ENCODE measurements around the gene CD109.

CD109 gene

DNA sequence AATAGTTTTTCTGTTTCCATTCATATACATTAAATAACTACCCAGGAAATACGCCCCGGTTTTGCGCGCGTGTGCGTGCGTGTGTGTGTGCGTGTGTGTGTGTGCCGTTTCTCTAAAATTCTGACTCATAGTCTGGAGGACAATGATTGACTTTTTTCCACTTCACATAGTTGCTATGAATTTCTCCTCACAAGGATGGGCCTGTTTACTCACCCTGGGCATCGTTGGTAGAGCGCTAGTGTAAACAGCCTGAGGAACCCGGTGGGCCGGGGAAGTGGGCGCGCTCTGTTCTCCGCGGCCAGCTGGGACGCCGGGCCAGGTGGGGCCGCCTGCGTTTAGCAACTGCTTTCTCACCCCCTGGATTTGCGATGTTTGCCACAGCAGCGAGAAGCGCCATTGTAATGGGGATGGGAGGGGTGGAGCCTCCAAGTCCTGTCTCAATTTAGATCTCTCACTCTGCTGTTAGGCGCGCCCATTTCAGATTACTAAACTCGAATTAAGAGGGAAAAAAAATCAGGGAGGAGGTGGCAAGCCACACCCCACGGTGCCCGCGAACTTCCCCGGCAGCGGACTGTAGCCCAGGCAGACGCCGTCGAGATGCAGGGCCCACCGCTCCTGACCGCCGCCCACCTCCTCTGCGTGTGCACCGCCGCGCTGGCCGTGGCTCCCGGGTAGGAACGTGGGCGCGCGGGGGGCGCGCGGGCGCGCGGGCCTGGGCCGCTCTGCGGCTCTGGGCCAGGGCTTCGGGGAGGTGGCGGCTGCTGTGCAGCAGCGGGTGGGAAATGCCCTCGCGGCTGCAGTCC, at the start of gene CD109:
TSS of gene CD109 (plus strand) at position 585 of the 803 bp plus-strand sequence. CDS start at position 598, 13 bp downstream.
- TF ChIP-seq CTCF (IDR thresholded peaks at IDR 0.05; ENCODE audit: extremely low read depth, insufficient read depth, missing control alignments), result no peak
- in situ Hi-C loops (cut with MboI; ENCODE audit: low pct_unique_long_range_greater_than_20kb, low sequenced_read_pairs, unreplicated experiment), result no loop called here
- peak; percentile 46 for DNase-seq (ENCODE audit: low spot score)

DNA sequence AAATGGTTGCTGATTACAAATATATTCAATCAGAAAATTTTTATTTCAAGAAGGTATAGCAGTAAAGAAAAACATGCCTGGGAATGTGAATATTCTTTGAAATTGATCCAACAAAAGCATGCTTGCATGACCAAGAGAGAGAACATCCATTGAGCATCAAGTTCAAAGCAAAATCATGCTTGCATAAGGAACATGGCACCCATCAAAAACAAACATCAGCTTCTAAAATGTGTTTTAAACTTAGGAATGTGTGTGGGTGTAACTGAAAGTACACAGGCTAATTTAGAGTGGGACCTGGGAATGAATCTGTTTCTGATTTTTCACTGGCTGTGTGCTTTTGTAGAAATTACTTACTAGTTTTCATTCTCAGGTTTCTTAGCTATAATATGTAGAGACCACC, 47.8 kb upstream of the CD109 start:
- no peak for TF ChIP-seq CTCF (IDR thresholded peaks at IDR 0.05; ENCODE audit: extremely low read depth, insufficient read depth, missing control alignments)
- no peak for DNase-seq (ENCODE audit: low spot score)
- in situ Hi-C loops (cut with MboI; ENCODE audit: low pct_unique_long_range_greater_than_20kb, low sequenced_read_pairs, unreplicated experiment), result no loop called here

GRCh38 chr6:73649783-73650182, 46.2 kb upstream of the CD109 start:
- no peak for TF ChIP-seq CTCF (IDR thresholded peaks at IDR 0.05; ENCODE audit: extremely low read depth, insufficient read depth, missing control alignments)
- in situ Hi-C loops (cut with MboI; ENCODE audit: low pct_unique_long_range_greater_than_20kb, low sequenced_read_pairs, unreplicated experiment), result no loop called here
- no peak for DNase-seq (ENCODE audit: low spot score)

- peak; percentile 34 for TF ChIP-seq CTCF (IDR thresholded peaks at IDR 0.05; ENCODE audit: extremely low read depth, insufficient read depth, missing control alignments)
- DNase-seq (ENCODE audit: low spot score), result peak; percentile 81
- in situ Hi-C loops (cut with MboI; ENCODE audit: low pct_unique_long_range_greater_than_20kb, low sequenced_read_pairs, unreplicated experiment), result no loop called here
These were observed 43.1 kb upstream of the CD109 start for GRCh38 chr6:73652637-73653570.

GRCh38 chr6:73653571-73654424, 42.2 kb upstream of the CD109 start, which contains the start of gene SLC17A5:
TSS of gene SLC17A5 (minus strand) at chr6:73653992. CDS start at chr6:73653886, 106 bp downstream.
- in situ Hi-C loops (cut with MboI; ENCODE audit: low pct_unique_long_range_greater_than_20kb, low sequenced_read_pairs, unreplicated experiment), result no loop called here
- DNase-seq (ENCODE audit: low spot score), result peak; percentile 96
- no peak for TF ChIP-seq CTCF (IDR thresholded peaks at IDR 0.05; ENCODE audit: extremely low read depth, insufficient read depth, missing control alignments)
